Stimulated activated CD4-positive, alpha-beta T cell treated with anti-CD3 and anti-CD28 coated beads, TNF-alpha, amount 100 ng/mL, for 24 hours (primary cell): ENCODE results near the gene KLHL4.
"Not testable (repeated sequence)": the region's sequence is repeated elsewhere in the genome, so short reads cannot be mapped to it uniquely, and the experiment has no call there.

Experiments
- DNase-seq, 3 experiments: peaks; one replicate each; pipeline ENCODE4 v3.0.0-alpha.2; 2020; ENCODE audit warnings: low read depth in 3 of 3

The KLHL4 gene

GRCh38 chrX:87661761-87662160 is 144.2 kb downstream of the KLHL4 start:
- DNase-seq = no peak

- DNase-seq = no peak
Observed at GRCh38 chrX:87663421-87663820, 145.8 kb downstream of the KLHL4 start.

GRCh38 chrX:87664381-87664780 is 146.8 kb downstream of the KLHL4 start:
- no peak for DNase-seq

GRCh38 chrX:87679849-87680248 is 162.2 kb downstream of the KLHL4 start:
- DNase-seq = no peak

- DNase-seq = no peak
Observed at GRCh38 chrX:87687703-87688102, 170.1 kb downstream of the KLHL4 start.

- DNase-seq = not testable (repeated sequence)
Observed at GRCh38 chrX:87688113-87688748, 170.6 kb downstream of the KLHL4 start.

GRCh38 chrX:87689218-87689617 is 171.6 kb downstream of the KLHL4 start:
- not testable (repeated sequence) for DNase-seq

- DNase-seq = no peak
Observed at GRCh38 chrX:87693204-87693603, 175.6 kb downstream of the KLHL4 start.

- DNase-seq = no peak
Observed at GRCh38 chrX:87697409-87697808, 179.8 kb downstream of the KLHL4 start.

GRCh38 chrX:87702795-87703194 is 185.2 kb downstream of the KLHL4 start:
- DNase-seq = no peak

- not testable (repeated sequence) for DNase-seq
Observed at GRCh38 chrX:87703469-87703868, 185.9 kb downstream of the KLHL4 start.

GRCh38 chrX:87706134-87706533 is 188.5 kb downstream of the KLHL4 start:
- no peak for DNase-seq

- no peak for DNase-seq
Observed at GRCh38 chrX:87710580-87710979, 193.0 kb downstream of the KLHL4 start.
